HL-60 (cell line): ENCODE measurements around the gene LIMK1.

ENCODE experiments used
- CTCF ChIP-seq: IDR thresholded peaks from one replicate; pipeline ENCODE4 v1.5.1; 2011; ENCODE audit warnings: low read length, control low read depth, inconsistent platforms; ENCODE audit not compliant: insufficient read depth
- GABPA ChIP-seq: IDR thresholded peaks from 2 replicates; pipeline ENCODE4 v1.6.1; 2012; ENCODE audit warnings: low read depth
- POLR2AphosphoS5 ChIP-seq: IDR thresholded peaks from 2 replicates; pipeline ENCODE4 v1.6.1; 2012; ENCODE audit warnings: low read depth
- REST ChIP-seq: IDR thresholded peaks from 2 replicates; pipeline ENCODE4 v1.6.1; 2012; ENCODE audit warnings: low read depth; ENCODE audit not compliant: insufficient replicate concordance

GRCh38 chr7:74106846-74107245 lies 23.2 kb downstream of the LIMK1 start:
- TF ChIP-seq CTCF (no peak), POLR2AphosphoS5 (no peak), REST (no peak), GABPA (no peak)
